ENCODE results near the gene NMS.
"Not testable (repeated sequence)": the region's sequence is repeated elsewhere in the genome, so short reads cannot be mapped to it uniquely, and the experiment has no call there.

Gene NMS

GRCh38 chr2:100451734-100452133, 18.5 kb upstream of the NMS start:
- Histone ChIP-seq H3K9me3 (ENCODE audit: control extremely low read depth in 1 of 5, control insufficient read depth in 4 of 5, insufficient read depth in 2 of 5, low read depth in 1 of 5, low read length in 4 of 5) (peaks cover 0 to 4% (median 2%) of the 10 kb centered on the region in 5 experiments), H3K4me3 (ENCODE audit: control insufficient read depth in 1 of 7, extremely low read depth in 1 of 7, insufficient read depth in 4 of 7, low read depth in 2 of 7, low read length in 6 of 7) (no peak overlapping the region), H3K36me3 (ENCODE audit: control insufficient read depth in 4 of 4, insufficient read depth in 4 of 4, low read length in 3 of 4) (no peaks in the 10 kb centered on the region), H3K27ac (ENCODE audit: insufficient read depth in 1 of 2, low read depth in 1 of 2, low read length in 2 of 2, poor library complexity in 1 of 2, severe bottlenecking in 2 of 2) (no peak overlapping the region), H3K4me1 (ENCODE audit: control extremely low read depth in 1 of 4, control insufficient read depth in 4 of 4, insufficient read depth in 4 of 4, low read length in 3 of 4) (no peaks in the 10 kb centered on the region), H3K27me3 (replicated peaks in 2 of 5; ENCODE audit: control insufficient read depth in 4 of 5, insufficient read depth in 5 of 5, low read length in 4 of 5) (no peaks in the 10 kb centered on the region)
- CTCF ChIA-PET = no interaction called here
- no peak for DNase-seq
- POLR2A ChIA-PET = no interaction called here

- Histone ChIP-seq H3K27me3 (replicated peaks in 2 of 5; ENCODE audit: control insufficient read depth in 4 of 5, insufficient read depth in 5 of 5, low read length in 4 of 5) (no peaks in the 10 kb centered on the region), H3K36me3 (ENCODE audit: control insufficient read depth in 4 of 4, insufficient read depth in 4 of 4, low read length in 3 of 4) (no peaks in the 10 kb centered on the region), H3K4me3 (ENCODE audit: control insufficient read depth in 1 of 7, extremely low read depth in 1 of 7, insufficient read depth in 4 of 7, low read depth in 2 of 7, low read length in 6 of 7) (no peak overlapping the region), H3K4me1 (ENCODE audit: control extremely low read depth in 1 of 4, control insufficient read depth in 4 of 4, insufficient read depth in 4 of 4, low read length in 3 of 4) (no peaks in the 10 kb centered on the region), H3K9me3 (ENCODE audit: control extremely low read depth in 1 of 5, control insufficient read depth in 4 of 5, insufficient read depth in 2 of 5, low read depth in 1 of 5, low read length in 4 of 5) (peaks cover 0 to 13% (median 3%) of the 10 kb centered on the region in 5 experiments), H3K27ac (ENCODE audit: insufficient read depth in 1 of 2, low read depth in 1 of 2, low read length in 2 of 2, poor library complexity in 1 of 2, severe bottlenecking in 2 of 2) (no peak overlapping the region)
- no peak for DNase-seq
- 69% methylated on average over 2 of the region's 4 CpGs for WGBS (ENCODE audit: insufficient coverage)
- ChIA-PET POLR2A (no interaction called here), CTCF (interaction anchor here (0.8 kb wide), 1 partner anchor 24 kb away, joined by 3 read pairs; no protein-coding TSS in a partner anchor)
Measured at GRCh38 chr2:100453853-100454252, 16.4 kb upstream of the NMS start.

DNA sequence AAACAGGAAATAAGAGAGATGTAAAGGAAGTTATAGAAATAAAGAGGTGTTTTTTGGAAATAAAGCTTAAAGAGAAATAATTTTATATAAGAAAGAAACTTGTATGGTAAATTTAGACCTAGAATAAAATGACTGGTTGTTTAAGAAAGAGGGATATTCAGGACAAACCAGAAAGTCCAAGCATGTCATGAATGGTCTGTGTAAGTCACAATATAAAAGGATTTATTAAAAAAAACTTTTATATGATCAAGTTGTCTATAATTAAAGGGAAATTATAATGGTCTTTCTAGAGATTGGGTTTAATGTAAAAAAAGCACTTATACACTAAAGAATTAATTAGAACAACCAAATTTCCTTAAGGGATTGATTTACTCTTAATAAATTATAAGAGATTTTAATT, 13.9 kb upstream of the NMS start:
- CTCF ChIA-PET, POLR2A ChIA-PET: not testable (repeated sequence)

GRCh38 chr2:100460904-100461530, 9.3 kb upstream of the NMS start:
- H3K36me3 ChIP-seq (ENCODE audit: control insufficient read depth in 4 of 4, insufficient read depth in 4 of 4, low read length in 3 of 4) = no peaks in the 10 kb centered on the region
- CTCF ChIA-PET = interaction anchor here (0.7 to 1.4 kb wide), 2 partner anchors 11 to 921 kb away, joined by 3 to 4 read pairs; no protein-coding TSS in a partner anchor
- WGBS (ENCODE audit: insufficient coverage) = no CpG with 5 or more reads among the region's 1 CpG
- DNase-seq = no peak
- H3K27ac ChIP-seq (ENCODE audit: insufficient read depth in 1 of 2, low read depth in 1 of 2, low read length in 2 of 2, poor library complexity in 1 of 2, severe bottlenecking in 2 of 2) = no peak overlapping the region
- H3K4me3 ChIP-seq (ENCODE audit: control insufficient read depth in 1 of 7, extremely low read depth in 1 of 7, insufficient read depth in 4 of 7, low read depth in 2 of 7, low read length in 6 of 7) = no peak overlapping the region
- POLR2A ChIA-PET = no interaction called here
- peaks cover 3 to 14% (median 8%) of the 10 kb centered on the region in 5 experiments for H3K9me3 ChIP-seq (ENCODE audit: control extremely low read depth in 1 of 5, control insufficient read depth in 4 of 5, insufficient read depth in 2 of 5, low read depth in 1 of 5, low read length in 4 of 5)
- no peaks in the 10 kb centered on the region for H3K27me3 ChIP-seq (replicated peaks in 2 of 5; ENCODE audit: control insufficient read depth in 4 of 5, insufficient read depth in 5 of 5, low read length in 4 of 5)
- H3K4me1 ChIP-seq (ENCODE audit: control extremely low read depth in 1 of 4, control insufficient read depth in 4 of 4, insufficient read depth in 4 of 4, low read length in 3 of 4) = peaks cover 0 to 4% (median 0%) of the 10 kb centered on the region in 4 experiments

More for the DNA sequence above, 13.9 kb upstream of the NMS start:
- not testable (repeated sequence) for H3K4me3 ChIP-seq (ENCODE audit: control insufficient read depth in 1 of 7, extremely low read depth in 1 of 7, insufficient read depth in 4 of 7, low read depth in 2 of 7, low read length in 6 of 7); H3K4me1 ChIP-seq (ENCODE audit: control extremely low read depth in 1 of 4, control insufficient read depth in 4 of 4, insufficient read depth in 4 of 4, low read length in 3 of 4); H3K27me3 ChIP-seq (replicated peaks in 2 of 5; ENCODE audit: control insufficient read depth in 4 of 5, insufficient read depth in 5 of 5, low read length in 4 of 5); H3K27ac ChIP-seq (ENCODE audit: insufficient read depth in 1 of 2, low read depth in 1 of 2, low read length in 2 of 2, poor library complexity in 1 of 2, severe bottlenecking in 2 of 2); H3K36me3 ChIP-seq (ENCODE audit: control insufficient read depth in 4 of 4, insufficient read depth in 4 of 4, low read length in 3 of 4)
- H3K9me3 ChIP-seq (ENCODE audit: control extremely low read depth in 1 of 5, control insufficient read depth in 4 of 5, insufficient read depth in 2 of 5, low read depth in 1 of 5, low read length in 4 of 5) = peaks cover 2 to 16% (median 9%) of the 10 kb centered on the region in 5 experiments
- peak in 2 of 3 donors; percentile 10 to 19 for DNase-seq

DNA sequence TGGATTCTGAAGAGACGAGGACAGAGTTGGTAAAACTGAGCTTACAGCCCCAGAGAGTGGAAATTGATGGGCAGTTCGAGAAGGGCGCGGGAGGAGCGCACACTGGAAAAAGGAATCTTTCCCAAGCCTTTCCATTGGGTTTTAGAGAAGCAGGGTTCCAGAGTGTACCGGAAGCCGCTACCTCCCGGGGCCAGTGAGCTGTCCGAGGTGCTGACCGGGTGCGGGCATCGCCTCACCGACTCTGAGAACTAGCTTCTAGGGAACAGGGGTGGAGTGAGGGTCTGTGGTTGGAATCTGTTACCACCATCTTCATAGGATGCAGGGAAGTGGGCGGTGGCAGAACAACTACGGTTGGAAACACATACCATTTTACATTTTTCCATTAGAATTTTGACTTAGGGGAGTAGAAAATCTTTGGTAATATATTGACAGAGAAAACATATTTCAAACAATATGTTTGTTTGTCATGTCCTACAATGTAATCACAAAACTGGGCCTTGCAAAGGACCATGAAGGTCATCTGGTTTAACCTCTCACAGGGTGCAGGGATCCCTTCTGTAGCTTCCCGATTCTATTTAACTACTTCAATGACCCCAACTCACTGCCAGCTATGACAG, 724 bp downstream of the NMS start:
- Histone ChIP-seq H3K36me3 (ENCODE audit: control insufficient read depth in 4 of 4, insufficient read depth in 4 of 4, low read length in 3 of 4) (no peaks in the 10 kb centered on the region), H3K4me1 (ENCODE audit: control extremely low read depth in 1 of 4, control insufficient read depth in 4 of 4, insufficient read depth in 4 of 4, low read length in 3 of 4) (no peaks in the 10 kb centered on the region), H3K4me3 (ENCODE audit: control insufficient read depth in 1 of 7, extremely low read depth in 1 of 7, insufficient read depth in 4 of 7, low read depth in 2 of 7, low read length in 6 of 7) (no peak overlapping the region), H3K27me3 (replicated peaks in 2 of 5; ENCODE audit: control insufficient read depth in 4 of 5, insufficient read depth in 5 of 5, low read length in 4 of 5) (peaks cover 0 to 17% (median 0%) of the 10 kb centered on the region in 5 experiments), H3K27ac (ENCODE audit: insufficient read depth in 1 of 2, low read depth in 1 of 2, low read length in 2 of 2, poor library complexity in 1 of 2, severe bottlenecking in 2 of 2) (no peak overlapping the region), H3K9me3 (ENCODE audit: control extremely low read depth in 1 of 5, control insufficient read depth in 4 of 5, insufficient read depth in 2 of 5, low read depth in 1 of 5, low read length in 4 of 5) (no peaks in the 10 kb centered on the region)
- CTCF ChIA-PET = no interaction called here
- DNase-seq = peak in 1 of 3 donors; percentile 14
- WGBS (ENCODE audit: insufficient coverage) = 69% methylated on average over 5 of the region's 16 CpGs
- POLR2A ChIA-PET = no interaction called here

DNA sequence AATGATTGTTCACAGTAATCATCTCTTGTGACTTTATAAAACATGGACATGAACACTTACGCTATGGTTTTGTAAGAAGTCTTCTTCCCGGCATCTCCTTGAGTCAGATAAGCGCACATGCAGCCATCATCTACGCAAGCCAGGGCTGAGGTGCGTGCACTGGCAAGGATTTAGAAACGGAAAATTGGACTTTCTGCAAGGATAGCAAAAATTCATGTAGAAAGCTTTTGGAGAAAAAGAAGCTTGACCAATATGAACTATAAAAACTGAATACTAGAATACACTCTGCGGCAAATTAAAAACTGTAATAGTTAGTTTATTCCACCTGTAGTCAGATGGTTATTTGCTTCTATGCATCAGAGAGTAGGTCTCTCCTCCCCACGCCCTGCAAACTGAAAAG, 6.3 kb downstream of the NMS start:
- POLR2A ChIA-PET = no interaction called here

DNA sequence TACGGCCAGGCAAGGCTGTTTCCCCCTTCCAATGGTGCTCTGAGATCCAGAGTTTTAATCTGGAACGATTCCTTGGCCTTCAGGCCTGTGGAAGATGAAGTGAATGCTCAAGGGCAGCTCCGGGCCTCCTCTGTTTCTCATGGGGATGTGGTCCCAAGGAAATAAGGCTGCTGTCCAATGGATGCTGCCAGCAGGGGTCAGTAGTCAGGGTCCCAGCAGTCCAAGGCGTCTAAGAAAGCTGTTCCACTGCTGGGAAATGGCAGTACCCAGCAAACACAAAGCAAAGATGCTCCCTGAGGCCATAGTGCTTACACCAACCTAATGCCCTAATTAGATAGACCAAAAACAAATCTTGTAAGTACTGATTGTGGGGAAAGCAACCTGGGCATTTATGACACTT, 12.5 kb downstream of the NMS start:
- H3K27ac ChIP-seq (ENCODE audit: insufficient read depth in 1 of 2, low read depth in 1 of 2, low read length in 2 of 2, poor library complexity in 1 of 2, severe bottlenecking in 2 of 2) = no peak overlapping the region
- H3K4me1 ChIP-seq (ENCODE audit: control extremely low read depth in 1 of 4, control insufficient read depth in 4 of 4, insufficient read depth in 4 of 4, low read length in 3 of 4) = no peaks in the 10 kb centered on the region
- peaks cover 0 to 2% (median 0%) of the 10 kb centered on the region in 5 experiments for H3K27me3 ChIP-seq (replicated peaks in 2 of 5; ENCODE audit: control insufficient read depth in 4 of 5, insufficient read depth in 5 of 5, low read length in 4 of 5)
- no peak overlapping the region for H3K4me3 ChIP-seq (ENCODE audit: control insufficient read depth in 1 of 7, extremely low read depth in 1 of 7, insufficient read depth in 4 of 7, low read depth in 2 of 7, low read length in 6 of 7)
- POLR2A ChIA-PET = no interaction called here
- WGBS (ENCODE audit: insufficient coverage) = 91% methylated on average over 4 of the region's 4 CpGs
- no peaks in the 10 kb centered on the region for H3K36me3 ChIP-seq (ENCODE audit: control insufficient read depth in 4 of 4, insufficient read depth in 4 of 4, low read length in 3 of 4)
- DNase-seq = peak in 1 of 3 donors; percentile 7
- CTCF ChIA-PET = no interaction called here
- H3K9me3 ChIP-seq (ENCODE audit: control extremely low read depth in 1 of 5, control insufficient read depth in 4 of 5, insufficient read depth in 2 of 5, low read depth in 1 of 5, low read length in 4 of 5) = no peaks in the 10 kb centered on the region

More for the DNA sequence above, 6.3 kb downstream of the NMS start:
- peaks cover 0 to 4% (median 0%) of the 10 kb centered on the region in 5 experiments for H3K27me3 ChIP-seq (replicated peaks in 2 of 5; ENCODE audit: control insufficient read depth in 4 of 5, insufficient read depth in 5 of 5, low read length in 4 of 5)
- CTCF ChIA-PET = no interaction called here
- no peaks in the 10 kb centered on the region for H3K36me3 ChIP-seq (ENCODE audit: control insufficient read depth in 4 of 4, insufficient read depth in 4 of 4, low read length in 3 of 4)
- H3K4me3 ChIP-seq (ENCODE audit: control insufficient read depth in 1 of 7, extremely low read depth in 1 of 7, insufficient read depth in 4 of 7, low read depth in 2 of 7, low read length in 6 of 7) = no peak overlapping the region
- DNase-seq = no peak
- no peak overlapping the region for H3K27ac ChIP-seq (ENCODE audit: insufficient read depth in 1 of 2, low read depth in 1 of 2, low read length in 2 of 2, poor library complexity in 1 of 2, severe bottlenecking in 2 of 2)
- WGBS (ENCODE audit: insufficient coverage) = 98% methylated on average over 6 of the region's 8 CpGs
- H3K9me3 ChIP-seq (ENCODE audit: control extremely low read depth in 1 of 5, control insufficient read depth in 4 of 5, insufficient read depth in 2 of 5, low read depth in 1 of 5, low read length in 4 of 5) = no peaks in the 10 kb centered on the region
- no peaks in the 10 kb centered on the region for H3K4me1 ChIP-seq (ENCODE audit: control extremely low read depth in 1 of 4, control insufficient read depth in 4 of 4, insufficient read depth in 4 of 4, low read length in 3 of 4)

Measured in common myeloid progenitor, CD34-positive (primary cell).